Naive thymus-derived CD4-positive, alpha-beta T cell (primary cell): Measurements from ENCODE around the gene PIGV. TPM values are rescaled to one million over a fixed set of nuclear protein-coding genes. Genes with fewer than 3 reads are reported as not detected.
A peak's percentile ranks its signal among the peaks of the same experiment; 100 is the strongest.

ENCODE experiments used
- ATAC-seq: fragments of 150-1000 bp; cut with Tn5 transposase; 2 replicates; pipeline ENCODE4 v1.10.0; 2021; ENCODE audit warnings: mild to moderate bottlenecking, moderate library complexity
- CTCF ChIA-PET: fragments of 350-600 bp; sonication (Branson Sonifier 250); formaldehyde crosslinking; loops from one replicate; lab custom pipeline; 2021; ENCODE audit warnings: antibody characterized with exemption; lab: Charles Lee
- POLR2A ChIA-PET: fragments of 350-600 bp; sonication (Branson Sonifier 250); formaldehyde crosslinking; loops from one replicate; lab custom pipeline; 2021; ENCODE audit warnings: antibody characterized with exemption, inconsistent platforms; lab: Charles Lee
- DNase-seq, 9 donors: peaks; one replicate each; pipeline versions ENCODE4 v3.0.0 to v3.0.0-alpha.2; 2020 to 2022; ENCODE audit warnings: mixed read lengths in 1 of 9
- H3K27ac ChIP-seq: one replicate; pipeline ENCODE4 v1.7.0; 2013; ENCODE audit warnings: mild to moderate bottlenecking, low read depth, low read length, moderate library complexity
- H3K27me3 ChIP-seq, 2 donors: one replicate each; pipeline ENCODE4 v1.7.0; 2013; ENCODE audit warnings: low read length in 2 of 2, mild to moderate bottlenecking in 2 of 2, moderate library complexity in 2 of 2; ENCODE audit not compliant: control insufficient read depth in 2 of 2, insufficient read depth in 2 of 2
- H3K36me3 ChIP-seq, 3 experiments: 1 replicate in 2 of 3; 2 replicates in 1 of 3; pipeline ENCODE4 v1.7.0; 2013; ENCODE audit warnings: low read length in 3 of 3, mild to moderate bottlenecking in 3 of 3, moderate library complexity in 1 of 3; ENCODE audit not compliant: insufficient read depth in 3 of 3, control insufficient read depth in 2 of 3
- H3K4me1 ChIP-seq, 2 donors: one replicate each; pipeline ENCODE4 v1.7.0; 2013; ENCODE audit warnings: low read length in 2 of 2, mild to moderate bottlenecking in 2 of 2, moderate library complexity in 1 of 2; ENCODE audit not compliant: control insufficient read depth in 2 of 2, insufficient read depth in 2 of 2
- H3K4me3 ChIP-seq: 2 replicates; pipeline ENCODE4 v1.7.0; 2013; ENCODE audit warnings: mild to moderate bottlenecking, low read length
- H3K9me3 ChIP-seq, 3 experiments: 1 replicate in 2 of 3; 2 replicates in 1 of 3; pipeline ENCODE4 v1.7.0; 2013; ENCODE audit warnings: low read length in 3 of 3; ENCODE audit not compliant: control insufficient read depth in 2 of 3
- H3K27ac Mint-ChIP-seq, 9 donors: one replicate each; pipeline ENCODE4 v1.8.0; 2020 to 2022; ENCODE audit warnings: mixed read lengths in 9 of 9, mild to moderate bottlenecking in 8 of 9, moderate library complexity in 5 of 9, inconsistent platforms in 2 of 9
- H3K27me3 Mint-ChIP-seq, 5 donors: one replicate each; pipeline ENCODE4 v1.8.0; 2021 to 2022; ENCODE audit warnings: mixed read lengths in 5 of 5, mild to moderate bottlenecking in 1 of 5
- H3K36me3 Mint-ChIP-seq, 5 donors: one replicate each; pipeline ENCODE4 v1.8.0; 2020 to 2022; ENCODE audit warnings: mixed read lengths in 5 of 5, mild to moderate bottlenecking in 3 of 5, inconsistent platforms in 1 of 5
- H3K4me1 Mint-ChIP-seq, 7 donors: one replicate each; pipeline ENCODE4 v1.8.0; 2020 to 2022; ENCODE audit warnings: mixed read lengths in 7 of 7, mild to moderate bottlenecking in 3 of 7, inconsistent platforms in 1 of 7
- H3K4me3 Mint-ChIP-seq, 10 donors: one replicate each; pipeline ENCODE4 v1.8.0; 2020 to 2022; ENCODE audit warnings: mild to moderate bottlenecking in 10 of 10, mixed read lengths in 10 of 10, moderate library complexity in 6 of 10, inconsistent platforms in 2 of 10
- H3K9me3 Mint-ChIP-seq, 11 donors: one replicate each; pipeline ENCODE4 v1.8.0; 2020 to 2022; ENCODE audit warnings: mixed read lengths in 11 of 11, mild to moderate bottlenecking in 4 of 11, inconsistent platforms in 1 of 11, moderate library complexity in 1 of 11
- intact Hi-C, 2 donors: fragments of 100-400 bp; cut with micrococcal nuclease; formaldehyde crosslinking; loops; one replicate each; pipeline ENCODE4 v1.15.1; 2023
- polyA plus RNA-seq, 2 donors: library from polyadenylated mRNA; unstranded; fragments of 300-500 nt; fragmentation: Illumina TruSeq; gene quantifications; one replicate each; pipeline ENCODE4 v1.2.3, GENCODE V29; 2021
- total RNA-seq, 6 experiments: library from RNA in 5 of 6; stranded (reverse) in 5 of 6; gene quantifications; 1 replicate in 5 of 6; 2 replicates in 1 of 6; pipeline ENCODE4 v1.2.3 and lab custom pipeline; 2021 to 2026

PIGV gene
- total and polyA plus RNA-seq, 7 experiments from 2014 or later, result 7.0 to 17.9 (median 14.8) TPM

- DNase-seq (no peak), ATAC-seq (no peak)
- peaks cover 0 to 18% (median 11%) of the 10 kb centered on the region in 5 donors for H3K36me3 Mint-ChIP-seq
- Histone ChIP-seq H3K9me3 (no peaks in the 10 kb centered on the region), H3K4me1 (peaks cover 23 to 33% of the 10 kb centered on the region in 2 donors), H3K27me3 (no peaks in the 10 kb centered on the region), H3K36me3 (peaks cover 0 to 16% (median 11%) of the 10 kb centered on the region in 3 experiments), H3K4me3 (no peak overlapping the region), H3K27ac (peak overlapping the region; percentile 1)
- H3K4me3 Mint-ChIP-seq, result peak overlapping the region in 1 of 10 donors; percentile 81
- POLR2A ChIA-PET, result interaction anchor here (1.3 to 8.5 kb wide), 6 partner anchors 16 to 88 kb away, joined by 3 to 383 read pairs (median 8); partner anchors contain the start of gene ARID1A
- no peaks in the 10 kb centered on the region for H3K27me3 Mint-ChIP-seq
- intact Hi-C loops, result no loop called here
- peaks cover 37 to 72% (median 68%) of the 10 kb centered on the region in 7 donors for H3K4me1 Mint-ChIP-seq
- H3K27ac Mint-ChIP-seq, result peak overlapping the region in 8 of 9 donors; percentile 51 to 100 (median 98)
- H3K9me3 Mint-ChIP-seq, result peaks cover 0 to 4% (median 0%) of the 10 kb centered on the region in 11 donors
- CTCF ChIA-PET, result interaction anchor here (1.0 kb wide), 1 partner anchor 36 kb away, joined by 3 read pairs; no protein-coding TSS in a partner anchor
These were observed 3.5 kb upstream of the PIGV start for GRCh38 chr1:26784023-26784871.

- Histone ChIP-seq H3K4me1 (peaks cover 30 to 39% of the 10 kb centered on the region in 2 donors), H3K27me3 (no peaks in the 10 kb centered on the region), H3K27ac (peak overlapping the region; percentile 95), H3K9me3 (no peaks in the 10 kb centered on the region), H3K4me3 (no peak overlapping the region), H3K36me3 (peaks cover 0 to 10% (median 4%) of the 10 kb centered on the region in 3 experiments)
- ChIA-PET CTCF (interaction anchor here (1.0 kb wide), 1 partner anchor 36 kb away, joined by 3 read pairs; no protein-coding TSS in a partner anchor), POLR2A (interaction anchor here (1.3 to 8.5 kb wide), 7 partner anchors 16 to 88 kb away, joined by 3 to 383 read pairs (median 9); partner anchors contain the start of gene ARID1A)
- peak overlapping the region in 8 of 9 donors; percentile 87 to 100 (median 98) for H3K27ac Mint-ChIP-seq
- intact Hi-C loops, result loop anchor here in 1 of 2 donors (5.0 kb wide), 1 partner anchor 92 kb away; no protein-coding TSS in a partner anchor
- ATAC-seq (no peak), DNase-seq (no peak)
- no peaks in the 10 kb centered on the region for H3K27me3 Mint-ChIP-seq
- H3K4me3 Mint-ChIP-seq, result peak overlapping the region in 7 of 10 donors; percentile 58 to 98 (median 81)
- peaks cover 0 to 4% (median 0%) of the 10 kb centered on the region in 11 donors for H3K9me3 Mint-ChIP-seq
- peaks cover 0 to 12% (median 6%) of the 10 kb centered on the region in 5 donors for H3K36me3 Mint-ChIP-seq
- H3K4me1 Mint-ChIP-seq, result peaks cover 40 to 78% (median 70%) of the 10 kb centered on the region in 7 donors
These were observed 2.9 kb upstream of the PIGV start for GRCh38 chr1:26784886-26785285.

DNA sequence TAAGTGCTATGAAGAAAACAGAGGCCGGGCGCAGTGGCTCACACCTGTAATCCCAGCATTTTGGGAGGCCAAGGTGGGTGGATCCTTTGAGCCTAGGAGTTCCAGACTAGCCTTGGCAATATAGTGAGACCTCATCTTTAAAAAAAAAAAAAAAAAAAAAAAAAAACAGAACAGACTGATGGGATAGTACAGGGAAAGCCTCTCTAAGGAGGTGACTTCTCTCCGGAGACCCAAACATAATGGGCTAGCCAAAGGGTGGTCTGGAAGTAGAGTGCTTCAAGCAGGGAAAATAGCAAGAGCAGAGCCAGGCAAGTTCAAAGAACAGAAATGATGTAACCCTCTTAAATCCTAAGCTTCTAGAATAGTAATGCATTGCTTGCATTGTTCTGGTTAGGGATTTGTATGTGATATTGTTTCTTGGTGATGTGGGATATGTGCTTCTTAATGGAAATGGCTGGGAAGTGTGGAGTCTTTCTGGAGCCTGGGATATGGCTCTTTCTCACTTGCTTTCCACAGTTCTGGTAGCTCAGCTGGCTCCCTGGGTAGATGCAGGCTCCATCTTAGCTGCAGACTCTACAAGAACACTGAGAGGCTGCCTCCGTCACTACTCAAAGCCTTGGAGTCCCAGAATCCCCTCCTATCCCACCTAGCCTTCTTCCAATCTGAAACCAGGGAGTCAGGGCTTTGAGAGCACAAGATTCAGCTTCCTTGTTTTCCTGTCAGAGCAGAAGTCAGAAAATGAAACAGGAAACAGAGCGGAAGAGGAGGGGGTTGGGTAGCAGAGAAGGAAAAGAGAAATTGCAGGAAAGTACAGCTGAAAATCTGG, 1.9 kb upstream of the PIGV start:
- DNase-seq (peak in 7 of 9 donors; percentile 21 to 40 (median 25)), ATAC-seq (no peak)
- peaks cover 0 to 11% (median 5%) of the 10 kb centered on the region in 5 donors for H3K36me3 Mint-ChIP-seq
- no peaks in the 10 kb centered on the region for H3K27me3 ChIP-seq
- H3K9me3 Mint-ChIP-seq, result peaks cover 0 to 4% (median 0%) of the 10 kb centered on the region in 11 donors
- H3K27ac Mint-ChIP-seq, result peak overlapping the region; percentile 87 to 100 (median 99)
- intact Hi-C loops, result loop anchor here in 1 of 2 donors (5.0 kb wide), 1 partner anchor 91 kb away; no protein-coding TSS in a partner anchor
- peaks cover 43 to 84% (median 70%) of the 10 kb centered on the region in 7 donors for H3K4me1 Mint-ChIP-seq
- ChIA-PET CTCF (interaction anchor here (0.6 to 5.3 kb wide), 7 partner anchors 9 to 187 kb away, joined by 3 to 60 read pairs (median 5); no protein-coding TSS in a partner anchor), POLR2A (interaction anchor here (0.7 to 8.5 kb wide), 20 partner anchors 14 to 286 kb away, joined by 3 to 383 read pairs (median 8); partner anchors contain the start of genes ARID1A and GPATCH3)
- H3K4me3 ChIP-seq, result peak overlapping the region; percentile 91
- H3K36me3 ChIP-seq, result peaks cover 0 to under 1% (median 0%) of the 10 kb centered on the region in 3 experiments
- H3K27me3 Mint-ChIP-seq, result no peaks in the 10 kb centered on the region
- H3K4me1 ChIP-seq, result peaks cover 39 to 41% of the 10 kb centered on the region in 2 donors
- no peaks in the 10 kb centered on the region for H3K9me3 ChIP-seq
- H3K27ac ChIP-seq, result peak overlapping the region; percentile 95
- peak overlapping the region; percentile 81 to 99 (median 90) for H3K4me3 Mint-ChIP-seq

DNA sequence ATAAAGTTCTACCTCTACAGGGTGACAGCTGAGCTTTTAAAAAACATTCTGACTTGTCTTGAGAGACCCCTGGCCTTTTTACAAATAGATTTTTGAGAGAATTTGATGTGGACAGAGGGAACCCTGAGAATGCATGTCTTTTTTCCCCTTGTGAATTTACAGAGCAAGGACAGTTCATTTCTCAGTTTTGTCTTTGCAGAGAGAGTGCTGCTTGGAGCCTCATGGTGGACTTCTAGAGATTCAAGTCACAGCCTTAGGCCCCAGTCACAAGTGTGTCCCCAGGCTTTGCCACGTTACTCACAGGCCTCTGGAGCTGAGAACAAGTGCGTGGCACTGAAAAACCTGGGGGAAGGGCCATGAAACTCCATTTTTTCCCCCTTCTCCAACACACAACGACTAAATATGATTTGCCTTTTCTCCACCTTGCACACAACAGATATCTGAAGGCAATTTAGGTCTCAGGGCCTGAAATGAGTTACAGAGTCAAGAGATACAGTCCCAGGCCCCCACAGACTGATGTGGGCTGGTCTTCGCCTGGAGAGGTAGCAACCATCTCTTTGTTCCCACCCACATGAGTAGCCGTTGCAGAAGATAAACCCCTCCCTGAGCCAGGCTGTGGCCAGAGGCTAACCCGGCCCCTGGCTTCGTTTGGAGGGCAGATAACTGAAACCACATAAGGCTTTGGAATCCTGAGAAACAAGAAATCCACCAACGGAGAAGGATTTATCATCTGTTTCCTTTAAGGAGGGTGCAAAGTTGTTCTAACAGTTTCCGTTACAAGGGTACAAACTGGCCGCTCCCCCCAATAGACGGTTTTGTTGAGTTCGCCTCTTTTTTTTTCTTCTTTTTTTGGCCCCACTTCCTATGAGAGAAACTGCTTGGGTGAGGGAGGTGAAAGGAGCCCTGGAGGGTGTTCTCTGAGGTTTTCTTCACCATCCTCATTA, 1.0 kb upstream of the PIGV start:
- Mint-ChIP-seq H3K27me3 (no peaks in the 10 kb centered on the region), H3K4me1 (peaks cover 38 to 82% (median 72%) of the 10 kb centered on the region in 7 donors), H3K4me3 (peak overlapping the region; percentile 81 to 99 (median 90)), H3K36me3 (peaks cover 0 to 11% (median 0%) of the 10 kb centered on the region in 5 donors), H3K9me3 (peaks cover 0 to 4% (median 0%) of the 10 kb centered on the region in 11 donors), H3K27ac (peak overlapping the region; percentile 87 to 100 (median 99))
- DNase-seq, result peak in 6 of 9 donors; percentile 2 to 51 (median 13)
- H3K36me3 ChIP-seq, result peaks cover 0 to 6% (median 0%) of the 10 kb centered on the region in 3 experiments
- H3K4me1 ChIP-seq, result peaks cover 41 to 42% of the 10 kb centered on the region in 2 donors
- peak overlapping the region; percentile 91 for H3K4me3 ChIP-seq
- ATAC-seq, result no peak
- peak overlapping the region; percentile 95 for H3K27ac ChIP-seq
- CTCF ChIA-PET, result interaction anchor here (0.6 to 5.9 kb wide), 13 partner anchors 10 to 287 kb away, joined by 3 to 207 read pairs (median 5); no protein-coding TSS in a partner anchor
- H3K9me3 ChIP-seq, result no peaks in the 10 kb centered on the region
- no peaks in the 10 kb centered on the region for H3K27me3 ChIP-seq
- intact Hi-C loops, result loop anchor here (1.0 to 5.0 kb wide), 4 partner anchors 42 to 285 kb away; no protein-coding TSS in a partner anchor
- POLR2A ChIA-PET, result interaction anchor here (0.7 to 8.5 kb wide), 31 partner anchors 8 to 287 kb away, joined by 3 to 383 read pairs (median 7); partner anchors contain the start of genes ARID1A, GPATCH3 and RPS6KA1

DNA sequence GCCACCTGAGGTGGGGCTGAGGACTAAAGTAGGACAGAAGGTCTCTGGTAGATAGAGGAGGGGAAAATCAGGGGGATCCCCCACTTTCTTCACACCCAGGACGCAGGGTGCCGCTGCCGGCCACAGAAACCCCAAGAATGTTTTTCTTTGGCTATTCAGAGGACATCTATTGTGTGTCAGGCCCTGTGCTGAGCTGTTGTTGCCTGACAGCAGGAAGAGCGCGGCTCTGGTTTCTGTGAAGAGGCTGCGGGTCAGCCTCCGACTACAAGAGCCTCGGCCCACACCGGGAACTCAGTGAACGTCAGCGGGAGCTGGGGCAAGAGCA, 407 bp upstream of the PIGV start:
- H3K4me1 ChIP-seq, result peaks cover 41 to 42% of the 10 kb centered on the region in 2 donors
- POLR2A ChIA-PET, result interaction anchor here (0.7 to 8.5 kb wide), 25 partner anchors 8 to 287 kb away, joined by 3 to 383 read pairs (median 7); partner anchors contain the start of genes ARID1A, GPATCH3, GPN2 and RPS6KA1

More for the DNA sequence above, 407 bp upstream of the PIGV start:
- Histone ChIP-seq H3K27me3 (no peaks in the 10 kb centered on the region), H3K36me3 (peaks cover 0 to 6% (median 0%) of the 10 kb centered on the region in 3 experiments), H3K9me3 (no peaks in the 10 kb centered on the region), H3K4me3 (peak overlapping the region; percentile 91), H3K27ac (peak overlapping the region; percentile 95)
- peaks cover 38 to 75% (median 69%) of the 10 kb centered on the region in 7 donors for H3K4me1 Mint-ChIP-seq
- CTCF ChIA-PET, result interaction anchor here (0.8 to 5.9 kb wide), 11 partner anchors 45 to 287 kb away, joined by 3 to 207 read pairs (median 15); no protein-coding TSS in a partner anchor
- ATAC-seq (peak; percentile 61), DNase-seq (peak in 2 of 9 donors; percentile 49 to 73)
- peak overlapping the region; percentile 81 to 99 (median 90) for H3K4me3 Mint-ChIP-seq
- H3K9me3 Mint-ChIP-seq, result peaks cover 0 to 4% (median 0%) of the 10 kb centered on the region in 11 donors
- H3K27me3 Mint-ChIP-seq, result no peaks in the 10 kb centered on the region
- intact Hi-C loops, result loop anchor here (1.0 to 5.0 kb wide), 4 partner anchors 43 to 286 kb away; no protein-coding TSS in a partner anchor
- peak overlapping the region; percentile 87 to 100 (median 99) for H3K27ac Mint-ChIP-seq
- peaks cover 0 to 8% (median 0%) of the 10 kb centered on the region in 5 donors for H3K36me3 Mint-ChIP-seq
